Adipocyte (in vitro differentiated cells): ENCODE results near the gene FBXL13.
"Not testable (repeated sequence)": the region's sequence is repeated elsewhere in the genome, so short reads cannot be mapped to it uniquely, and the experiment has no call there.

ENCODE experiments used
- DNase-seq: peaks from one replicate; pipeline ENCODE4 v3.0.0-alpha.2; 2015; ENCODE audit warnings: low read depth
- H3K27me3 ChIP-seq: replicated peaks from 2 replicates; pipeline ENCODE4 v1.7.0; 2013; ENCODE audit warnings: mild to moderate bottlenecking, low read length, moderate library complexity; ENCODE audit not compliant: control insufficient read depth, insufficient read depth
- H3K36me3 ChIP-seq: 2 replicates; pipeline ENCODE4 v1.7.0; 2013; ENCODE audit warnings: low read length, mild to moderate bottlenecking, moderate library complexity; ENCODE audit not compliant: control insufficient read depth, insufficient read depth, severe bottlenecking
- H3K4me1 ChIP-seq: 2 replicates; pipeline ENCODE4 v1.7.0; 2013; ENCODE audit warnings: mild to moderate bottlenecking, low read length, moderate library complexity; ENCODE audit not compliant: control insufficient read depth, insufficient read depth
- H3K4me3 ChIP-seq: 2 replicates; pipeline ENCODE4 v1.7.0; 2013; ENCODE audit warnings: mild to moderate bottlenecking, low read length, moderate library complexity
- H3K9ac ChIP-seq: 2 replicates; pipeline ENCODE4 v1.7.0; 2013; ENCODE audit warnings: mild to moderate bottlenecking, low read length, moderate library complexity
- H3K9me3 ChIP-seq: 2 replicates; pipeline ENCODE4 v1.7.0; 2013; ENCODE audit warnings: mild to moderate bottlenecking, low read length, moderate library complexity; ENCODE audit not compliant: control insufficient read depth

The FBXL13 gene

DNA sequence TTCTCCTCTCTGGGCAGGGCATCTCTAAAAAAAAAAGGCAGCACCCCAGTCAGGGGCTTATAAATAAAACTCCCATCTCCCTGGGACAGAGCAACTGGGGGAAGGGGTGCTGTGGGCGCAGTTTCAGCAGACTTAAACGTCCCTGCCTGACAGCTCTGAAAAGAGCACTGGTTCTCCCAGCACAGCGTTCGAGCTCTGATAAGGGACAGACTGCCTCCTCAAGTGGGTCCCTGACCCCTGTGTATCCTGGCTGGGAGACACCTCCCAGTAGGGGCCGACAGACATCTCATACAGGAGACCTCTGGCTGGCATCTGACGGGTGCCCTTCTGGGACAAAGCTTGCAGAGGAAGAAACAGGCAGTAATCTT, 32.1 kb upstream of the FBXL13 start:
- not testable (repeated sequence) for H3K4me3 ChIP-seq, H3K27me3 ChIP-seq, H3K9ac ChIP-seq, DNase-seq, H3K9me3 ChIP-seq, H3K4me1 ChIP-seq
- H3K36me3 ChIP-seq, result peaks cover 28% of the 10 kb centered on the region

DNA sequence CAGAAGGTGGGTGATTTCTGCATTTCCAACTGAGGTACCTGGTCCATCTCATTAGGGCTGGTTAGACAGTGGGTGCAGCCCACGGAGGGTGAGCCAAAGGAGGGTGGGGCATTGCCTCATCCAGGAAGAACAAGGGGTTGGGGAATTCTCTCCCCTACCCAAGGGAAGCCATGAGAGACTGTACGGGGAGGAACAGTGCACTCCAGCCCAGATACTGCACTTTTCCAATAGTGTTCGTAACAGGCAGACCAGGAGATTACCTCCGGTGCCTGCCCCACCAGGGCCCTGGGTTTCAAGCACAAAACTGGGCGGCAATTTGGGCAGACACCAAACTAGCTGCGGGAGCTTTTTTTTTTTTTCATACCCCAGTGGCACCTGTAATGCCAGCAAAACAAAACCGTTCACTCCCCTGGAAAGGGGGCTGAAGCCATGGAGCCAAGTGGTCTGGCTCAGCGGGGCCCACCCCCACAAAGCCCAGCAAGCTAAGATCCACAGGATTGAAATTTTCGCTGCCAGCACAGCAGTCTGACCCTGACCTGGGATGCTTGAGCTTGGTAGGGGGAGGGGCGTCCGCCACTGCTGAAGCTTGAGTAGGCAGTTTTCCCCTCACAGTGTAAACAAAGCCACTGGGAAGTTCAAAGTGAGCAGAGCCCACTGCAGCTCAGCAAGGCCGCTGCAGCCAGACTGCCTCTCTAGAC, 31.6 kb upstream of the FBXL13 start:
- H3K9me3 ChIP-seq, result no peaks in the 10 kb centered on the region
- no peak overlapping the region for H3K4me3 ChIP-seq
- H3K4me1 ChIP-seq, result no peaks in the 10 kb centered on the region
- H3K36me3 ChIP-seq, result peaks cover 29% of the 10 kb centered on the region
- H3K27me3 ChIP-seq, result no peaks in the 10 kb centered on the region
- no peak for DNase-seq
- H3K9ac ChIP-seq, result no peak overlapping the region

DNA sequence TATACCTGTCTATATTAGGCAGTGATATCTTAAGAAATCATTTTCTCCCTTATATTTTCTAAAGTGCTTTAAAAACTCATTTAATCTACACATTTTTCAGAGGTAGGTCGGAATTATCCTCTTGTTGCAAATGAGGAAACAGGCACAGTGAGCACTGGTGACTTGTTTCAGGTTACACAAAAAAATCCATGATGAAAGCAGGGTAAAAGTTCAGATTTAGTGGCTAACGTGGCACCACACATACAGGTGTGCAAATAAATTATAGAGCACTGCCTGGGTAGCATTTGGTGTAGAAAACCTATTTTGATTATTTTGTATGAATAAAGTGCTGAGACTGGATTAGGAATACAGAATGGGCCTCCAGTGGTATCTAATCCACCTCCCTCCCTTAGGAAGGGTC, 26.9 kb upstream of the FBXL13 start:
- H3K27me3 ChIP-seq, result no peaks in the 10 kb centered on the region
- H3K4me1 ChIP-seq, result no peaks in the 10 kb centered on the region
- H3K36me3 ChIP-seq, result peaks cover 46% of the 10 kb centered on the region
- no peak overlapping the region for H3K4me3 ChIP-seq
- no peak for DNase-seq
- no peak overlapping the region for H3K9ac ChIP-seq
- no peaks in the 10 kb centered on the region for H3K9me3 ChIP-seq

- H3K36me3 ChIP-seq, result peaks cover 48% of the 10 kb centered on the region
- no peak overlapping the region for H3K4me3 ChIP-seq
These were observed 25.8 kb upstream of the FBXL13 start for GRCh38 chr7:103100348-103100747.

GRCh38 chr7:103097041-103097440, 22.4 kb upstream of the FBXL13 start:
- Histone ChIP-seq H3K36me3 (peaks cover 45% of the 10 kb centered on the region), H3K4me3 (no peak overlapping the region), H3K4me1 (no peaks in the 10 kb centered on the region), H3K27me3 (no peaks in the 10 kb centered on the region), H3K9me3 (no peaks in the 10 kb centered on the region), H3K9ac (no peak overlapping the region)
- no peak for DNase-seq

More at GRCh38 chr7:103100348-103100747, 25.8 kb upstream of the FBXL13 start:
- DNase-seq, result no peak
- H3K9me3 ChIP-seq, result no peaks in the 10 kb centered on the region
- H3K27me3 ChIP-seq, result no peaks in the 10 kb centered on the region
- no peaks in the 10 kb centered on the region for H3K4me1 ChIP-seq
- no peak overlapping the region for H3K9ac ChIP-seq

DNA sequence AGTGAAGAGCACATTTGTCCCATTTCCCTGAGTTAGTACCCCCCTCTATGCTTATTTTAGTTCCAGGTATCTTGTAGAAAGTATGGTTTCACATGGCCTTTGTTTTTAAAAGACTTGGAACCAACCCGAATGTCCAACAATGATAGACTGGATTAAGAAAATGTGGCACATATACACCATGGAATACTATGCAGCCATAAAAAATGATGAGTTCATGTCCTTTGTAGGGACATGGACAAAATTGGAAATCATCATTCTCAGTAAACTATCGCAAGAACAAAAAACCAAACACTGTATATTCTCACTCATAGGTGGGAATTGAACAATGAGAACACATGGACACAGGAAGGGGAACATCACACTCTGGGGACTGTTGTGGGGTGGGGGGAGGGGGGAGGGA, 21.0 kb upstream of the FBXL13 start:
- H3K9ac ChIP-seq, H3K4me3 ChIP-seq, H3K9me3 ChIP-seq, DNase-seq, H3K4me1 ChIP-seq, H3K27me3 ChIP-seq: not testable (repeated sequence)
- H3K36me3 ChIP-seq, result peaks cover 37% of the 10 kb centered on the region

GRCh38 chr7:103094102-103094501, 19.5 kb upstream of the FBXL13 start:
- Histone ChIP-seq H3K4me1 (no peaks in the 10 kb centered on the region), H3K9me3 (no peaks in the 10 kb centered on the region), H3K36me3 (peaks cover 42% of the 10 kb centered on the region), H3K4me3 (no peak overlapping the region), H3K27me3 (no peaks in the 10 kb centered on the region), H3K9ac (no peak overlapping the region)
- no peak for DNase-seq

- Histone ChIP-seq H3K9me3 (no peaks in the 10 kb centered on the region), H3K4me3 (no peak overlapping the region), H3K27me3 (no peaks in the 10 kb centered on the region), H3K9ac (no peak overlapping the region), H3K4me1 (no peaks in the 10 kb centered on the region), H3K36me3 (peaks cover 49% of the 10 kb centered on the region)
- no peak for DNase-seq
These were observed 18.8 kb upstream of the FBXL13 start for GRCh38 chr7:103093429-103093828.

- DNase-seq, H3K27me3 ChIP-seq, H3K4me1 ChIP-seq, H3K9ac ChIP-seq, H3K4me3 ChIP-seq, H3K9me3 ChIP-seq: not testable (repeated sequence)
- peaks cover 53% of the 10 kb centered on the region for H3K36me3 ChIP-seq
These were observed 17.7 kb upstream of the FBXL13 start for GRCh38 chr7:103092321-103092720.

GRCh38 chr7:103083210-103083609, 8.6 kb upstream of the FBXL13 start:
- Histone ChIP-seq H3K9me3 (no peaks in the 10 kb centered on the region), H3K27me3 (no peaks in the 10 kb centered on the region), H3K36me3 (peaks cover 41% of the 10 kb centered on the region), H3K4me3 (no peak overlapping the region), H3K4me1 (no peaks in the 10 kb centered on the region), H3K9ac (no peak overlapping the region)
- no peak for DNase-seq

- H3K9me3 ChIP-seq, result no peaks in the 10 kb centered on the region
- H3K36me3 ChIP-seq, result peaks cover 35% of the 10 kb centered on the region
- H3K4me3 ChIP-seq, result no peak overlapping the region
- DNase-seq, result no peak
- no peaks in the 10 kb centered on the region for H3K4me1 ChIP-seq
- no peaks in the 10 kb centered on the region for H3K27me3 ChIP-seq
- H3K9ac ChIP-seq, result no peak overlapping the region
These were observed 7.9 kb upstream of the FBXL13 start for GRCh38 chr7:103082497-103082896.

DNA sequence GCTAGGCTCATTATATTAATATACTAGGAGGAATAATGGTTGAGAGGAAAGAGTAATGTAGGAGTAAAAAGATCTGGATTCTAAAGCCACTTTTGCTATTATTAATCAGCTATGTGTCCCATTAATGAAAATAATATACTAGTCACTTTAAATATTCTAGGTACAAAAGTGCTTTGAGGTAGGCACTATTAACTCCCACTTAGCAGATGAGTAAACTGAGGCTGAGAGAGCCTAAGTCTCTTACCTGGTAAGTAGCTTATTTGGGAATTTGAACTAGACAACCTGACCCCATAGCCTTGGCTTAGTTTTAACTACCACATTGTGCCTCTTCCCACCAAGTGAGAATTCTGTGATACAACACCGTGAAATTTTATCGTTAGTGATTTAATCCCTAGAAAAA, 6.3 kb upstream of the FBXL13 start:
- Histone ChIP-seq H3K9ac (no peak overlapping the region), H3K4me3 (no peak overlapping the region), H3K9me3 (no peaks in the 10 kb centered on the region), H3K36me3 (peaks cover 20% of the 10 kb centered on the region), H3K4me1 (peaks cover 9% of the 10 kb centered on the region), H3K27me3 (no peaks in the 10 kb centered on the region)
- no peak for DNase-seq
